ENCODE results near the gene DPP7. TPM values are rescaled to one million over a fixed set of nuclear protein-coding genes. Genes with fewer than 3 reads are reported as not detected.

DPP7 gene
- total and polyA plus RNA-seq, 9 of the 15 experiments (the other 6 are each of a cell fraction or from before 2014, with no cell fraction given): 0.99 to 365 (median 132) TPM

- H3K9me1 ChIP-seq (ENCODE audit: control insufficient read depth, insufficient read depth, low read length): peaks cover 8% of the 10 kb centered on the region
- no peak overlapping the region for H3K4me2 ChIP-seq (ENCODE audit: insufficient read depth, low read length)
- TF ChIP-seq KDM4B (IDR thresholded peaks at IDR 0.05; ENCODE audit: borderline replicate concordance in 2 of 2, low read depth in 1 of 2) (no peak), NFIC (IDR thresholded peaks at IDR 0.05) (no peak), ZNF134 (CRISPR knock-in tag; conservative IDR thresholded peaks at IDR 0.05) (no peak), E2F6 (IDR thresholded peaks at IDR 0.05; ENCODE audit: borderline replicate concordance in 1 of 2, extremely low read depth in 1 of 2, insufficient read depth in 1 of 2, insufficient read length in 1 of 2, low read depth in 1 of 2, low read length in 1 of 2, poor library complexity in 1 of 2, severe bottlenecking in 1 of 2) (no peak), HMGN3 (IDR thresholded peaks at IDR 0.05; ENCODE audit: borderline replicate concordance, extremely low read depth, insufficient read length, low read depth, low read length) (no peak), FIP1L1 (IDR thresholded peaks at IDR 0.05; ENCODE audit: low read depth, low read length, poor library complexity, severe bottlenecking) (no peak), BRF1 (IDR thresholded peaks at IDR 0.05; ENCODE audit: borderline replicate concordance, extremely low read depth, insufficient read length) (no peak), BRD4 (IDR thresholded peaks at IDR 0.05) (no peak)
- H3K9ac ChIP-seq (ENCODE audit: insufficient read depth in 1 of 2, low read depth in 2 of 2, low read length in 2 of 2): no peak overlapping the region; a peak in 1 of 4 replicates
- H3K4me1 ChIP-seq (replicated peaks in 1 of 2; ENCODE audit: control insufficient read depth in 2 of 2, insufficient read depth in 2 of 2, low read length in 2 of 2): peaks cover 18 to 65% of the 10 kb centered on the region in 2 experiments; a peak in 4 of 5 replicates
- H3K9me3 ChIP-seq (replicated peaks; ENCODE audit: control insufficient read depth, insufficient read depth, low read depth, low read length): no peaks in the 10 kb centered on the region
- no peak for FAIRE-seq
- ChIA-PET CTCF (ENCODE audit: low intra/inter-chr PET ratio) (no interaction called here), POLR2A (no interaction called here)
- no peak overlapping the region for H3K27ac ChIP-seq (ENCODE audit: extremely low read depth, low read depth, low read length)
- H4K20me1 ChIP-seq (replicated peaks; ENCODE audit: control insufficient read depth, insufficient read depth, low read length): peaks cover 22% of the 10 kb centered on the region
- no peaks in the 10 kb centered on the region for H3K27me3 ChIP-seq (ENCODE audit: control insufficient read depth in 2 of 2, insufficient read depth in 2 of 2, low read length in 2 of 2)
- intact Hi-C loops (cut with micrococcal nuclease): no loop called here
- no peak overlapping the region for H2AFZ ChIP-seq (ENCODE audit: low read depth, low read length)
- in situ Hi-C loops (cut with MboI): no loop called here
- BruUV-seq (replicated peaks): no TSS peak
- H3K36me3 ChIP-seq (ENCODE audit: control insufficient read depth, insufficient read depth, low read length): peaks cover 41% of the 10 kb centered on the region; the same call in 2 of the 3 replicates
- 89% methylated on average over 19 of the region's 23 CpGs for WGBS (ENCODE audit: insufficient coverage, low coverage, missing lambda C conversion rate)
- DNase-seq (ENCODE audit: extremely low read depth in 1 of 4, low spot score in 3 of 4): no peak
- ATAC-seq: no peak
- peaks cover 31% of the 10 kb centered on the region for H3K79me2 ChIP-seq (ENCODE audit: control insufficient read depth, insufficient read depth, low read length)
- no peak overlapping the region for H3K4me3 ChIP-seq
Measured at GRCh38 chr9:137065336-137065967, 49.1 kb downstream of the DPP7 start.

Measured in K562 (cell line).